8988T (cell line): ENCODE results near the gene ARMC9.

Experiments
- DNase-seq: peaks from one replicate; pipeline ENCODE4 v3.0.0; 2011

ARMC9 gene

GRCh38 chr2:231321556-231322334, 123.3 kb downstream of the ARMC9 start:
- DNase-seq: no peak

- no peak for DNase-seq
These were observed 124.9 kb downstream of the ARMC9 start for GRCh38 chr2:231323316-231323715.

DNA sequence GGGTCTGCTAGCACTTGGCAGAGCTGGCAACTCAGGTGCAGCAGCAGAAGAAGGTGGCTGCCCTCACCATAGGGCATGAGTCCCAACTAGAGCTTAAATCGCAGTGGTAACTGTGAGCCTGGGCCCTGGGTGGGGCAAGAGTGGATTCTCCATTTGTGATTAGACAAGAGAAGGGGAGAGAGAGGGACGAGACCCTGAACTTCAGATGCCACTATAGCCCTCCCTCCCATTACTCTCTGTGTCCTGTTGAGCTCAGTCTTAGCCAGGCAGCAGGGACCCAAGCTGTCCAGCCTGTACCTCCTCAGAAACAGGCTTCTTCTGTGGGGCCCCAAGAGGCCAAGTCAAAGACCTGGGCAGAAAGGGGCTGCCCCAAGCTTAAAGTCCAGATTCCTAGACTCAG, 127.4 kb downstream of the ARMC9 start:
- DNase-seq: no peak

DNA sequence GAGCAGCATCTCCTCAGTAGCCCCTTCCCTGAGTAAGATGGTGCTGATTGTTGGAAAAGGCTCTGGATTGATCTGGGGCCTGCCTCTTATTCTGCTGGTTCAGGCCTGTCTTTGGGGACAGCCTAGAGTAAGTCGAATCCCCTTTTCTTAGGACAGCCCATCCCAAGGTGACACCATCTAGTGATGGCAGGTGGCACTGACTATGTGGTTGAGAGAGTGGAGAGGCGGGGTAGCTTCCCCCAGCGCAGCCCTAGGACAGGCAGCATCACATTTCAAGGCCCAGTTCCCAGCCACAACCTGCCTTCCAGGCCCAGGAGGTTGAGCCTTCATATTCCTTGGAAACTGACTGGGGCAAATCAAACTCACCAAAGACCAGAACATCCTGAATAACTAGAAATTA, 128.0 kb downstream of the ARMC9 start:
- DNase-seq: no peak

DNA sequence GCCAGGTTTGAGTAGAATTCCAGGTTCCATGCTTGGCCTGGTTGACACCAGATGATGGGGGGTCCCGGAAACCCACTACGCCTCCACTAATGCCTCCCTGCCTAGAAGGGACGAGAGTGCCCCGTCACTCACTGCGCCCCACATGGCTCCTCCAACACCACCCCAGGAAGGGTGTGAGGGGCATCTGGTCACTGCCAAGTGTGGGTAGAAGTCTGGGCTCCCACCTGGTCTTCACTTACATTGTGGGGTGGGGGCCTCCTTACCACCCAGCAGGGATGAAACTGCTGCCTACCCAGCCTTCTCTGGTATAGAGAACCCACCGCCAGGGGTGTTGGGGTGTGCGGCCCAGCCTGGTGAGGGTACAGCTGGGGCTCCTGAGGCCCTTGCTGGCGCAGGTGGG, 131.9 kb downstream of the ARMC9 start:
- no peak for DNase-seq

DNA sequence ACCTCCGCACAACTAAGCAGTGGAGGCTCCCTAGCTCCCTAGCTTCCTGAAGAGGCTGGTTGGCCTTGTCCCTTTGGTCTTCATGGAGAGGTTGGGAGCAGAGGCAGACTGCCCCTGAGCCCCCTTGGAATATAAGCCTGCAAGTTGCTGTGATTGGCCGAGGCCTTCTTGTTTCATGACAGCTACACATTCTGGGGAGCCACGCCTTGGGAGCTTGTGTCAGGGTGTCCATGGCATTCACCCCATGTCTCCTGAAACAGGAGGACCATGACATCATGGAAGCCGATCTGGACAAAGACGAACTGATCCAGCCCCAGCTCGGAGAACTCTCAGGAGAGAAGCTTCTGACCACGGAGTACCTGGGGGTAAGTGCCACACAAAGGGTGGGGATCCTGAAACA, 133.1 kb downstream of the ARMC9 start:
- DNase-seq: no peak

DNA sequence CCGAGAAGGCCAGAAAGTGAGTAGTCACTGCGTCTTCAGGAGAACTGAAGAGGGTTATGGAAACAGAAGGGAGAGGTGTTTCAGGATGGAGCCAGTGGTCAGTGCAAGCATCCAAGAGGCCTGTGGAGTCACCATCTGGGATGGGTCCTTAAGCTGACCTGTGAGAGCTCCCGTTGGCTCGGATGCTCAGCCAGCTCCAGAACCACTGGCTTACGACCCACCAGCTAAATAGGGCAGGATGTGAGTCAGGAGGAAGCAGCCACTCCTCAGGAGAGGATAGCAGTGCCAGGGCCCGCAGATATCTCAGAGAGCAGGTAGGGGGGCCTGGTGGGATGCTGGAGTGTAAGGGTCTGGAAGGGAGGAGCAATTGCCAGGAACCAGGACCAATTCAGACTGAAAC, 134.0 kb downstream of the ARMC9 start:
- DNase-seq: no peak

DNA sequence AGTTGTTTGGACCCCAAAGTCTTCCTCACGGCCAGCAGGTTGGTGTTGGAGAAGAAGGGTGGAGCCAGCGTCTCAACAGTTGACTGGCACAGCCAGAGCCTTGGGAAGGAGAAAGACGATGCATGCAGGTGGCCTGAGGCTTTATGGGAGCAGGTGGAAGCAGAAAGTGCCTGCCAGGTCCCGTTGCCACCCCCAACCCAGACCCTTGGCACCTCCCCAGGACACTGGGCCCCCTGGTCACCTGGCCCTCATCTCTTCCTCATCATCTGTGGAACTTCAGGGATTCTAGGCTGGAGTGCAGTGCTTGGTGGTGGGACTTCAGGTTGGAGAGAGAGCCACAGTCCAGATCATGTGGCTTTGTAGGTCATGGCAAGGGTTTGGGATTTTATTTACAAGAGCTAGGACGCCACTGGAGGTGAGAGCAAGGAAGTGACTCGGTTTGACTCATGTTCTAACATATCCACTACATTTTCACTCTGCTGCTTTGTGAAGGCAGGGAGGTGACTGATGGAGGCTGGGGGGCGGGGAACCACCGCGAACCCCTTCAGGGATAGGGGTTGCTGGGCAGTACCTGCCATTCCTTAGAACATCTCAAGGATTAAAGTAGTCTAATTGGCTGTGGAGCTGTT, 134.6 kb downstream of the ARMC9 start:
- no peak for DNase-seq

- no peak for DNase-seq
These were observed 135.9 kb downstream of the ARMC9 start for GRCh38 chr2:231334179-231334930.

DNA sequence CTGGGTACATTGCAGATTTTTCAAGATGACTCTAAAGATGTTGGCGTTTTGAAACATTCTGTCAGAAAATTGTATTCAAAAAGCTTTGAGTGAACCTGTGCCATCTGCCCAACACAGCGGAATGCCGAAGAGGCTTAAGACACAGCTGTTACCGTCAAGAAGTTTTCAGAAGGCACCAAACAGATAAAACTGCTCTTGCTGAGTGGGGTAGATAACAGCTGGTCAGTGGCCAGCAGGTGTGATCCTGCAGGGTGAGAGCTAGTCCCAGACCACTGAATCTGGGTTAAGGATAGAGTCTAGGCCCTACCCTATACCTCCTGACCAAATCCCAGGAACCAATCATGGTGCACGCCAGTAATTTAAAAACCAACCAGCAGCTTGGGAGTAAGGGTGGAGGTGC, 136.6 kb downstream of the ARMC9 start:
- no peak for DNase-seq

- no peak for DNase-seq
These were observed 137.2 kb downstream of the ARMC9 start for GRCh38 chr2:231335591-231335990.

- no peak for DNase-seq
These were observed 137.8 kb downstream of the ARMC9 start for GRCh38 chr2:231336236-231336635.

DNA sequence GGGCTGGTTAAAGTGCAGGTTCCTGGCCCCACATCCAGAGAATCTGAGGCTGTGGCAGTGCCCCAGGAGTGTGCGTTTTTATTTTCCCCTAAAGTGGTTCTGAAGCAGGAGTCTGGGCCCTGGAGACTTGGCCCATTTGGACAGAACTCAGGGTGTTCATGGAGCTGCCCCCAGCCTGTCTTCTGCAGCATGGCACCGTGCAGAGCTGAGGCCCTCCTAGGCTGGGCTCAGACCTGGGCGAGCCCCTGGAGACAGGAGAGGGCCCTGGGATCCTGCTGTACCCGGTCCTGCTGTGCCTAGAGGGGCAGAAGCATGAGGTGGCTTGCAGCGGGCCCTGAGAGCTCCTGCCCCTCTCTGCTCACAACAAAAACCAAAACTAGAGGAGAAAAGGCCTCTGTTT, 138.3 kb downstream of the ARMC9 start:
- no peak for DNase-seq

GRCh38 chr2:231337807-231338759, 139.7 kb downstream of the ARMC9 start:
- no peak for DNase-seq

DNA sequence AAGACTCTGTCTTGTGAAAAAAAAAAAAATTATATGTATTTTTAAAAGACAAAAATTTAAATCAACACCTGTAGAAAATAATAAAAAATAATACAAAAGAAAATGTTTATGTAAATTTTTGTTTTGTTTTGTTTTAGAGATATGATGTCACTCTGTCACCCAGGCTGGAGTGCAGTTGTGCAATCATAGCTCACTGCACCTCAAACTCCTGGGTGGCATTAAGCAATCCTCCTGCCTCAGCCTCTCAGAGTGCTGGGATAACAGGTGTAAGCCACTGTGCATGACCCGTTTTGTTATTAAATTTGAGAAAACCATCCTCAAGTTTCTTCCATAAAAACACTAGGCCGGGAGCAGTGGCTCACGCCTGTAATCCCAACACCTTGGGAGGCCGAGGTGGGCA, 140.9 kb downstream of the ARMC9 start:
- no peak for DNase-seq

GRCh38 chr2:231341100-231341499, 142.7 kb downstream of the ARMC9 start:
- no peak for DNase-seq

DNA sequence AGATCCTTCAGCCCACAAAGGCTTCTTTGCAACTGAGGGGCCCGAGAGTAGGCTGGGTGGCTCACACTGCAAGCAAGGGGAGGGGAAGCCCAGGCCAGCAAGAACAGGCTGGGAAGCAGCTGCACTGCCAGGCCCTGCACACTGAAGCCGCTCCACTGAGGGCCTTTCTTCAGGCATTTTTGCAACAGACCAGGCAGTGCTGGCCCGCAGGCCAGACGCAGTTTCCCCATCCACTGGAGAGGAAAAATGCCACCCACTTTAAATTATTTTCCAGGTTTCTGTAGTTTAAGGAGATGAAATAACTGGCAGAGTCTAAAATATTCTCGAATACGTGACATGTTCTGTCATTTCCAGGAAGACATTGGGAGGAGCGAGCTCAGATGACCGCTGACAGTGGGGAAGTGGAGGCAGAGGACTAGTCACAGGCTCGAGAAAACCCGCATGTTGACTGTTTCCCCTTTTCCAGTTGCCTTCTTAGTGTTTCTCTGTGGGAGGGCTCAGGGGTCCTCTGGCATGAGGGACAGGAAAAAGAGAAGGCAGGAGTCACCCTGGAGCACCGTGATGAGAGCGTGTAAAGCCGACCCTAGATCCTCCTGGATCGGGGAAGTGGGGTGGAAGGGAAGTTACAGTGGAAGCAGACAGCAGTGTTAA, 143.8 kb downstream of the ARMC9 start:
- no peak for DNase-seq

DNA sequence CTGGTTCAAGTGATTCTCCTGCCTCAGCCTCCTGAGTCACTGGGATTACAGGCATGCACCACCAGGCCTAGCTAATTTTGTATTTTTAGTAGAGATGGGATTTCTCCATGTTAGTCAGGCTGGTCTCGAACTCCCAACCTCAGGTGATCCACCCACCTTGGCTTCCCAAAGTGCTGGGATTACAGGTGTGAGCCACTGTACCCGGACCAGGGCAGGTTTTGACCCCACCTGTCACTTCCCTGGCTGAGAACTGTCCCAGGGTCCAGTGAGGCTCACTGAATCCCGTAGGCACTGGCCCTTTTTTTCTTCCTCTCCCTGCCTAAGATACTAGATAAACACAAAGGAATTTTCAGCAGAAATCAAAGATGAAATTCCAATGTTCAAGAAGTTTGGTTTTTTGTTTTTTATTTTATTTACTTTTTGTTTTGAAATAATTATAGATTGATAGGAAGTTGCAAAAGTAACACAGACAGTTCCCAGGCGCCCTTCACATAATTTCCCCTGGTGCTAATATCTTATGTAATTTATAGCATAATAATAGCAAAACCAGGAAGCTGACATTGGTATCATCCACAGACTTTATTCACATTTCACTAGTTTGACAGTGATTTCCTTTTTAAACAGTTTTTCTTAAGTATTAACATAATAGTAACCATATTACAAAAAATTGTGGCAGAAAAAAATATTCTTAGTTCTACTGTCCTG, 144.7 kb downstream of the ARMC9 start:
- no peak for DNase-seq

- no peak for DNase-seq
These were observed 145.6 kb downstream of the ARMC9 start for GRCh38 chr2:231343988-231344387.

DNA sequence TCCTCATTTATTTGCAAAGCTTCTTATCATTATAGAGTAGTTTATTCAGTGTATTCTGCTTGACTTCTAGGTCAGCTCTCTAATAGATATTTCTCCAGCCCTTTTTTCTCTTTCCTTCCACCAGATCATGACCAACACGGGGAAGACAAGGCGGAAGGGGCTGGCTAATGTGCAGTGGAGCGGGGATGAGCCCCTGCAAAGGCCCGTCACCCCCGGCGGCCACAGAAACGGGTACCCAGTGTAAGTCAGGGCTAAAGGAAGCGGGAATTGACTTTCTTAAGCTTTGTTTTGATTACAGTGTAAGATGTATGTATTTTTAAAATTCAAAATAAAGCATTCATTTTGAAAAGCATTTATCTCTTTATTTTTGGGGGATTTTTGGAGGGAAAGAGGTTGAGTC, 146.4 kb downstream of the ARMC9 start:
- no peak for DNase-seq

GRCh38 chr2:231347081-231347480, 148.7 kb downstream of the ARMC9 start:
- DNase-seq: no peak

DNA sequence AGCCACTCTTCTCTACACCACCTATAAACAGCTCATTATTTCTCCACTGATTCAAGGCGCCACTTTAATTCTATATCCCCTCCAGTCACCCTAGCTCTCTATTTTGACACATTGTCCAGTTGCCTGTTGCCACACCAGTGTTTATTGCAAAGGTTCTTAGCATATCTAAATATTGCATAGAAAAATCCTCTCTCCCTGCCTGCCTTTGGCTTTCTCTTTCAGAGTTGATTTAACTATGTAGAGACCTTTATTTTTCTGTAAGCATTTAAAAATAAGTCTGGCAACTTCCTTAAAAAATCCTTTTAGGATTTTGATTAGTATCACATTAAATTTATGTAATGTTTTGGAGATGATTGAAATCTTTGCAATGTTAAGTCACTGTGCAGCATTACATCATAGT, 149.2 kb downstream of the ARMC9 start:
- DNase-seq: no peak
